AG09309 (cell line): ENCODE results near the gene PLEKHA5.

Experiments used
- DNase-seq: peaks from one replicate; pipeline ENCODE4 v3.0.0-alpha.2; 2010; ENCODE audit warnings: low read depth
- H3K4me3 ChIP-seq: 2 replicates; pipeline ENCODE4 v1.5.1; 2011; ENCODE audit warnings: mild to moderate bottlenecking, low read depth, low read length, moderate library complexity; ENCODE audit not compliant: control insufficient read depth
- TF ChIP-seq, protein P1 (sequence below): IDR thresholded peaks from 2 replicates; pipeline ENCODE4 v1.5.1; 2011; ENCODE audit warnings: mild to moderate bottlenecking, low read depth, low read length, inconsistent platforms; ENCODE audit not compliant: insufficient read depth, control insufficient read depth; ENCODE audit errors: missing control alignments

Gene PLEKHA5

DNA sequence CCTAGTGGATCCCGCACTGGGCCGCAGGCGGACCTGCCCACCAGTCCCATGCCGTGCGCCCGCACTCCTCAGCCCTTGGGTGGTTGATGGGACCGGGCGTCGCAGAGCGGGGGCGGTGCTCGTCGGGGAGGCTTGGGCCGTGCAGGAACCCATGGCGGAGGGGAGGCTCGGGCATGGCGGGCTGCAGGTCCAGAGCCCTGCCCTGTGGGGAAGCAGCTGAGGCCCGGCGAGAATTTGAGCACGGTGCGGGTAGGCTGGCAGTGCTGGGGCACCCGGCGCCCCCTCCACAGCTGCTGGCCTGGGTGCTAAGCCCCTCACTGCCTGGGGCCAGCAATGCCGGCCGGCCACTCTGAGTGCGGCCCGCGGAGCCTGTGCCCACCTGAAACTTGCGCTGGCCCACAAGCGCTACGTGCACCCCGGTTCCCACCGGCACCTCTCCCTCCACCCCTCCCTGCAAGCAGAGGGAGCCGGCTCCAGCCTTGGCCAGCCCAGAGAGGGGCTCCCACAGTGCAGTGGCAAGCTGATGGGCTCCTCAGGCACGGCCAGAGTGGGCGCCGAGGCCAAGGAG, 100.8 kb downstream of the PLEKHA5 start:
- TF ChIP-seq, protein P1, sequence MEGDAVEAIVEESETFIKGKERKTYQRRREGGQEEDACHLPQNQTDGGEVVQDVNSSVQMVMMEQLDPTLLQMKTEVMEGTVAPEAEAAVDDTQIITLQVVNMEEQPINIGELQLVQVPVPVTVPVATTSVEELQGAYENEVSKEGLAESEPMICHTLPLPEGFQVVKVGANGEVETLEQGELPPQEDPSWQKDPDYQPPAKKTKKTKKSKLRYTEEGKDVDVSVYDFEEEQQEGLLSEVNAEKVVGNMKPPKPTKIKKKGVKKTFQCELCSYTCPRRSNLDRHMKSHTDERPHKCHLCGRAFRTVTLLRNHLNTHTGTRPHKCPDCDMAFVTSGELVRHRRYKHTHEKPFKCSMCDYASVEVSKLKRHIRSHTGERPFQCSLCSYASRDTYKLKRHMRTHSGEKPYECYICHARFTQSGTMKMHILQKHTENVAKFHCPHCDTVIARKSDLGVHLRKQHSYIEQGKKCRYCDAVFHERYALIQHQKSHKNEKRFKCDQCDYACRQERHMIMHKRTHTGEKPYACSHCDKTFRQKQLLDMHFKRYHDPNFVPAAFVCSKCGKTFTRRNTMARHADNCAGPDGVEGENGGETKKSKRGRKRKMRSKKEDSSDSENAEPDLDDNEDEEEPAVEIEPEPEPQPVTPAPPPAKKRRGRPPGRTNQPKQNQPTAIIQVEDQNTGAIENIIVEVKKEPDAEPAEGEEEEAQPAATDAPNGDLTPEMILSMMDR, result no peak

DNA sequence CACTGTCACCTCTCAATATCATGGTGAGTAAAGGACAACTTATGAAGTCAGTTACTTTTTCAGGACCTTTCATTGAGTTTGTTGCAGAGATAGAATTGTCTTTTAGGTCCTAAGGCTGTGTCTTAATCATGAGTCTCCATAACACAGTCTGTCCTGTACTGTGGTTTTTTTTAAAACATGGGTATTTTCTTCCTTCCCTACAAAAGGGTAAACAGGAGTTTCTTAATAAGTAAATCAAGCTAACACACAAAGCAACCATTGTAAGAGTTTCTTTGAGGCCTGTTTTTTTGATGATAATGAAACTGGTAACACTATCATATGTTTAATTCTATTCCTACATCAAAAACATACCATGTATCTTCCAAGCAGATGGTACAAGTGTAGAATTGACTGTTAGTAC, 101.4 kb downstream of the PLEKHA5 start:
- no peak for DNase-seq
- H3K4me3 ChIP-seq, result no peak overlapping the region
- TF ChIP-seq, protein P1, result no peak

More for the DNA sequence above, 100.8 kb downstream of the PLEKHA5 start:
- no peak overlapping the region for H3K4me3 ChIP-seq
- DNase-seq, result no peak

DNA sequence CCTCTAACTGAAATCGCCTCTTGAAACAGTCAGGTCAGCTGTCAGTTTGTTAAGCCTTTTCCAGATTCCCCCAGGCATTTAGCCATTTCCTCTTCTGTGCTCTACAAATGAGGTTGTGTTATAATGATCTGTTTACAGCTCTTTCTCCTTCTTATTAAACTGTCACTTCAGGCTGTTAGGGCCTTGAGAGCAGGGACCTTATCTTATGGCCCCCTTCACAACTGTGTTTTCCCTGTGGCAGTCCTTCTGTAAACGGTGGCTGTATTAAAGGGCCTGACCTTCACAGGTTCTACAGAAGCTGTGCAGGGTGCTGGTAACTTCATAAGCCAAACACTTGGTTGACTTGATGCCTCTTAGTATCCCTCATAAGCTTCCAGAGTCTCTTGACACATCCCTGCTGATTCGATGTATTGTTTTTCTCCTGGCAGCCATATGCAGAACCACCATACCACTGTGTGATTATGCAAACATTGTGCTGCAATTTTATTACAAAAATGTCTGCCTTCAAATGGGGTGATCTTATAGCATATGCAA, 104.7 kb downstream of the PLEKHA5 start:
- TF ChIP-seq, protein P1, result no peak
- DNase-seq, result no peak
- no peak overlapping the region for H3K4me3 ChIP-seq

DNA sequence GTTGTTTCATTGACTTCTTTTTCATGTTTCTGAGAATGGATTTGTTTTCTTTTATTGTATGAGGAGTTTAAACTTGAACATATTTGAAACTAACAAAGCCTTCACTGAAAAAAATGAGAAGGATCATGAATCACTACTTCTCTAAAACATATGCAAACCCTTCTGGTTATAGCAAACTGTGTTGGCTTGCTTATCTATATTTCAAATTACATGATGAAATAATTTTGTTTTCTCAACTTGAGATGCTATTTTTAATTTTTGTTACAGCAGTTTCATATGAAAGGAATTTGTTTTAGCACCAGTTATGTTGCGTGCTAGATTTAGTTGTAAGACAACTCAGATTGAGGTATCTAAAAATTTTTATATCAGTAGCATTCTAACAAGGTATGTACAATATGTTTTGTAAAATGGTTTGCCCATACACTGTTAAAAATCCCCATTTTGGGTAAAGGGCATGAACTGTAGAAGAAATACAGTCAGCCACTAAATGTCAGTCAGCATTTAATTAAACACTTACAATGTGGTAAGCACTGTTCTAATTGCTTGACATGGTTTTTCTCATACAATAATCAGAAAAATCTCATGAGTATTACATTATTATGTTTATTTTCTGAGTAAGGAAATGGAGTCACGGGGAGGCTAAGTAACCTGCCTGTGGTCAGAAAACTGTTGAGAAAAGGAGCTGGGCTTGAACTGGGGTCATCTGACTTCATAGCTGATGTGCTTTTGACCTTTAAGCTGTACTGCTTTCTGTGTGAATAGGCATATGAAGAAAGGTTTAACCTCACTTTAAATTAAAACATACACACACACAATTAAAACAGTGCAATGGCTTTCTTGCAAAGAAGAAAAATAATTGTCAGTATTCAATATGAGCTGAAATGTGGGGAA, 105.7 kb downstream of the PLEKHA5 start:
- TF ChIP-seq, protein P1, result no peak
- no peak overlapping the region for H3K4me3 ChIP-seq
- DNase-seq, result no peak

- TF ChIP-seq, protein P1, result no peak
- no peak for DNase-seq
- H3K4me3 ChIP-seq, result no peak overlapping the region
Observed at GRCh38 chr12:19236656-19237055, 107.1 kb downstream of the PLEKHA5 start.

GRCh38 chr12:19238540-19238939, 109.0 kb downstream of the PLEKHA5 start:
- no peak overlapping the region for H3K4me3 ChIP-seq
- TF ChIP-seq, protein P1, result no peak
- no peak for DNase-seq
